ENCODE data around the gene CD63. TPM values are rescaled to one million over a fixed set of nuclear protein-coding genes. Genes with fewer than 3 reads are reported as not detected.

CD63 gene
- total RNA-seq, 1 experiment from 2014 or later, result 581 TPM

DNA sequence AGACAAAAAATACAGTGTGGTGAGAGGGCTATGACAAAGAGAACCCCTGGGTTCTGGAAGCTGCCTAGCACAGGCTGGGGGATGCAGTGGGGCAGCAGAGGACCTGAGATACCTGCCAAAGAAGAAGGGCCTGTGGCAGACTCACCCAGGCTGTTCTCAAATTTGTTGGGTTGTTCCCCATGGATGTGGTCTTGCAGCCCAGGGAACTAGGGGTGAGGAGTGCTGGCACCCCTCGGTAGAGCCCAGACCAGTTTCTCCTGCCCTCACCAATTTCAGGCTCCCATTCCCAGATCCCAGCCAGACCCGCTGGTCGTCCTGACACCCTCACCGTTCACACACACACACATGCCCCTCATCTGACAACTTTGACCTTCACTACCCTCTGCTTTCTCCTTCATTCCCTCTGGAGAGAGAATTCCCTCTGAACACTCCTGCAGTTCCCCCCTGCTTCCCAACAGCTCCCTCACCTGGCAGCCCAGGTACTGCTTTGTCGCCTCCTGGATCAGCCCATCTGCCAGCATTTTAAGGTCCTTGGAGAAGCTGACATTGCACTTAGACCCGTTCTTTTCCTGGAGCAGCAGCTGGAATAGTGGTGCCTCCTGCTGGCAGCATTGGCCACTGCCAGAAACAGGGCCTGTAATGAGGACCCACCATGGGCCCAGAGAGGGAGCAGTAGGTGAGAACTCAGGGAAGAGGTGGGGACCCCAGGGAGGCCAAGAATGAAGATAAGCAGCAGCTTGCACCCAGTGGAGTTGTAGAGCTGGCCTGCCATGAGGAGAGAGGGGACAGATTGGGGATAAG is 8.2 kb upstream of the CD63 start:
- Histone ChIP-seq H4K20me1 (ENCODE audit: control insufficient read depth, insufficient read depth, insufficient read length) (peaks cover 2% of the 10 kb centered on the region), H2BK12ac (ENCODE audit: insufficient read length, low read depth, low read length) (no peak overlapping the region), H3K27me3 (ENCODE audit: insufficient read depth, low read length) (no peaks in the 10 kb centered on the region), H2BK120ac (ENCODE audit: low read depth, low read length, poor library complexity, severe bottlenecking) (no peak overlapping the region), H3K56ac (ENCODE audit: insufficient read length, low read depth, low read length) (no peak overlapping the region), H4K91ac (ENCODE audit: insufficient read length, low read depth, low read length) (no peak overlapping the region), H3K4me2 (ENCODE audit: insufficient read depth, insufficient read length, low read length) (no peak overlapping the region), H3K14ac (ENCODE audit: insufficient read depth, low read length) (no peak overlapping the region), H3K27ac (ENCODE audit: insufficient read length, low read depth, low read length) (no peak overlapping the region), H3K4me1 (ENCODE audit: insufficient read depth, low read length) (no peaks in the 10 kb centered on the region), H3K79me2 (ENCODE audit: insufficient read depth, low read length) (no peaks in the 10 kb centered on the region), H3K23ac (ENCODE audit: insufficient read length, low read depth, low read length) (no peak overlapping the region), H3K4ac (ENCODE audit: low read depth, low read length) (no peak overlapping the region), H2BK20ac (ENCODE audit: low read depth, low read length, poor library complexity, severe bottlenecking) (no peak overlapping the region), H2BK5ac (ENCODE audit: insufficient read length, low read length) (no peak overlapping the region), H3K23me2 (ENCODE audit: insufficient read length, low read depth, low read length, poor library complexity, severe bottlenecking) (peaks cover 9% of the 10 kb centered on the region), H3K9ac (ENCODE audit: extremely low read depth, insufficient read length, low read length) (no peak overlapping the region), H3K18ac (ENCODE audit: insufficient read length, low read depth, low read length) (no peak overlapping the region), H3K9me3 (ENCODE audit: control insufficient read depth, low read depth, low read length) (no peaks in the 10 kb centered on the region), H3T11ph (ENCODE audit: low read length) (no peak overlapping the region), H4K8ac (replicated peaks; ENCODE audit: insufficient read length, low read depth, low read length) (no peak overlapping the region), H2AK5ac (ENCODE audit: insufficient read length, low read length) (no peak overlapping the region), H3K79me1 (ENCODE audit: insufficient read depth, low read depth, low read length, poor library complexity, severe bottlenecking) (no peaks in the 10 kb centered on the region), H2BK15ac (ENCODE audit: low read depth, low read length) (no peak overlapping the region), H2AFZ (ENCODE audit: low read length) (no peak overlapping the region), H4K5ac (ENCODE audit: insufficient read length, low read depth, low read length) (no peak overlapping the region)
- no CpG with 5 or more reads among the region's 6 CpGs for WGBS (ENCODE audit: extremely low coverage, insufficient read length, low lambda C conversion rate)
- Mint-ChIP-seq H3K36me3 (ENCODE audit: insufficient read depth in 1 of 3, low read depth in 3 of 3) (no peaks in the 10 kb centered on the region; a peak in 1 of 7 replicates), H3K4me1 (peaks cover 25 to 31% of the 10 kb centered on the region in 2 experiments), H3K9me3 (no peaks in the 10 kb centered on the region), H3K4me3 (peak overlapping the region; percentile 69 to 89), H3K27me3 (ENCODE audit: low read depth) (peaks cover 4% of the 10 kb centered on the region; the same call in 1 of the 2 replicates), H3K27ac (peak overlapping the region; percentile 56 to 91 (median 87); a peak in 6 of 7 replicates)
- peak; percentile 98 for DNase-seq
- TF ChIP-seq, protein P1, sequence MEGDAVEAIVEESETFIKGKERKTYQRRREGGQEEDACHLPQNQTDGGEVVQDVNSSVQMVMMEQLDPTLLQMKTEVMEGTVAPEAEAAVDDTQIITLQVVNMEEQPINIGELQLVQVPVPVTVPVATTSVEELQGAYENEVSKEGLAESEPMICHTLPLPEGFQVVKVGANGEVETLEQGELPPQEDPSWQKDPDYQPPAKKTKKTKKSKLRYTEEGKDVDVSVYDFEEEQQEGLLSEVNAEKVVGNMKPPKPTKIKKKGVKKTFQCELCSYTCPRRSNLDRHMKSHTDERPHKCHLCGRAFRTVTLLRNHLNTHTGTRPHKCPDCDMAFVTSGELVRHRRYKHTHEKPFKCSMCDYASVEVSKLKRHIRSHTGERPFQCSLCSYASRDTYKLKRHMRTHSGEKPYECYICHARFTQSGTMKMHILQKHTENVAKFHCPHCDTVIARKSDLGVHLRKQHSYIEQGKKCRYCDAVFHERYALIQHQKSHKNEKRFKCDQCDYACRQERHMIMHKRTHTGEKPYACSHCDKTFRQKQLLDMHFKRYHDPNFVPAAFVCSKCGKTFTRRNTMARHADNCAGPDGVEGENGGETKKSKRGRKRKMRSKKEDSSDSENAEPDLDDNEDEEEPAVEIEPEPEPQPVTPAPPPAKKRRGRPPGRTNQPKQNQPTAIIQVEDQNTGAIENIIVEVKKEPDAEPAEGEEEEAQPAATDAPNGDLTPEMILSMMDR (conservative IDR thresholded peaks at IDR 0.05), result peak; percentile 98

Measured in H9 (cell line).